T-helper 1 cell (primary cell): Measurements from ENCODE around the gene GM2A.
"Not testable (repeated sequence)": the region's sequence is repeated elsewhere in the genome, so short reads cannot be mapped to it uniquely, and the experiment has no call there.

Experiments
- DNase-seq, 5 donors: peaks; one replicate each; pipeline ENCODE4 v3.0.0-alpha.2; 2012 to 2020

GM2A gene

GRCh38 chr5:151228986-151229385 lies 24.0 kb upstream of the GM2A start:
- DNase-seq = no peak

DNA sequence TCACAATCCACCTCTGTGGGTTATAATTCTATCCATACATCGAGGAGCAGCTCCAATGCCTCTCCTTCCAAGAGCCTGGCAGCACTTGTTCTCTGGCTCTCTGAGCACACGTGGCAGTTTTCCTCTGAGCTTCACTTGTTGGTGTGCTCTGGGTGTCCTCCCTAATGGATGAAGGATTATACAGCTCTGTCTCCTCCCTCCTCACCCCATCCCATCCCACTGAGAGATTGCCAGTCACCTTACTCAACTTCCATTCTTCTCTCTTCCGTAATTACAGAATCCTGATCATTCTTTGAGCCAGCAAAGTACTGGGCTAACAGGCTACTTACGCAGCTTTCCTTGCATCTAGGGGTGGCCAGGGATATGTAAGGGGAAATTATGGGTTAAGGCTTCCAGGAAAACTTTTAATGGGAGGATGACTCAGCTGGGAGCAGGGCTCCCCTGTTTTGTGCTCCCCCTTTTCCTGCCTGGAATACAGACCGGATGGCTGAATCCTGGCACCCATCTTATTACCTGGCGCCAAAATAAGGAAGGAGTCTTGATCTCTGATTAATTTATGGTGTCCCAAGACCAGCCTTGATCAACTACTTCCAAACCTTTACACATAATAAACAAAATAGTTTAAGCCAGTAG lies 22.8 kb upstream of the GM2A start:
- no peak for DNase-seq

GRCh38 chr5:151231359-151231758 lies 21.6 kb upstream of the GM2A start:
- DNase-seq = no peak

GRCh38 chr5:151233616-151234085 lies 19.3 kb upstream of the GM2A start:
- DNase-seq = no peak

GRCh38 chr5:151234476-151235238 lies 18.3 kb upstream of the GM2A start:
- DNase-seq = peak in 1 of 5 donors; percentile 36

GRCh38 chr5:151235239-151235571 lies 17.8 kb upstream of the GM2A start:
- DNase-seq = not testable (repeated sequence)

DNA sequence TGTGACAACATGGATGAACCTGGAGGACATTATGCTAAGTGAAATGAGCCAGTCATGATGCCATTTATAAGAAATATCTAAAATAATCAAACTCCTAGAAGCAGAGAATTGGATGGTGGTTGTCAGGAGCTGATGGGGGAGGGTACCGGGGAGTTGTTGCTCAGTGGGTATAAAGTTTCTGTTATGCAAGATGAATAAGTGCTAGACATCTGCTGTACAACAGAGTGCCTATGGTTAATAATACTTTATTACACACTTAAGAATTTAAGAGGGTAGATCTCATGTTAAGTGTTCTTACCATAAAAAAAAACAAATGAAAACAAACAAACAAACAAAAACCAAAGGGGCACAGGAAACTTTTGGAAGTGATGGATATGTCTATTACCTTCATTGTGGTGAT lies 16.1 kb upstream of the GM2A start:
- no peak for DNase-seq

DNA sequence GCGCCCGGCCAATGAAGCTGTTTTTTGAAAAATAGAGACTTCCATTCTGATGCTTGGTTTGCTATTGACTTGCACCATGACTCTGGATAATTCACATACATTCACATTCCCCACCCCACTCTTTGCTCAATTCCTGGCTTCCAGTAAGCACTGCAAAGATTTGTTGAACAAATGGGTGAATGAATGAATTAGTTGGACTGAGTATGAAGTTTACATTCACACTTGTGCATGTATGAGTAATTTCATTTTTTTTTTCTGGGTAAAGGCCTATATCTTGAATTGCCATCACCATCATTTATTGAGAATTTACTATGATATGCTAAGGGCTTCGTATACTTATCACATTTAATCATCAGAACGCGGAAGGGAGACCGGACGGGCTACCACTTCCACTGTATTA lies 15.3 kb upstream of the GM2A start:
- DNase-seq = no peak

DNA sequence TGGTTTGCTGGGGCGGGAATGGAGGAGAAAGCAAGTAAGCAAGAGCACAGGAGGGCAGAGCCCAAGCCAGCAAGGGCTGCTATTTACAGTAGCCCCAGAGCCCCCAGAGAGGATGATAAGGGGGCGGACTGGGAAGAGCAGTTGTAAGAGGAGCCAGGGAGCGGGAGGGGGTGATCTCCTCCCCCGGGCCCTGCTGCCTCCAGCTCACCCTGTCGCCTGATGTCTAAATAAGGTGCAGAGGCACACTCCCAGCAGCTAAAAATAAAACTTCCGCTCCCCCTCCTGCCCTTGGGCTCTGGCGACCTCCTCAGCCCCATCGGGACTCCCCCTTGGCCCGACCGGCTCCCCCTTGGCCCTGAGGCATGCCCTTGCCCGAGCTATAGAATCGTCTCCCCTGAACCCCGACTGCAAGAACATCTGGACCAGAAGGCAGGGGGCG lies 14.7 kb upstream of the GM2A start:
- DNase-seq = no peak

- DNase-seq = peak; percentile 18 to 60 (median 32)
Observed at GRCh38 chr5:151239237-151239861, 13.6 kb upstream of the GM2A start.

- not testable (repeated sequence) for DNase-seq
Observed at GRCh38 chr5:151240268-151240835, 12.6 kb upstream of the GM2A start.

DNA sequence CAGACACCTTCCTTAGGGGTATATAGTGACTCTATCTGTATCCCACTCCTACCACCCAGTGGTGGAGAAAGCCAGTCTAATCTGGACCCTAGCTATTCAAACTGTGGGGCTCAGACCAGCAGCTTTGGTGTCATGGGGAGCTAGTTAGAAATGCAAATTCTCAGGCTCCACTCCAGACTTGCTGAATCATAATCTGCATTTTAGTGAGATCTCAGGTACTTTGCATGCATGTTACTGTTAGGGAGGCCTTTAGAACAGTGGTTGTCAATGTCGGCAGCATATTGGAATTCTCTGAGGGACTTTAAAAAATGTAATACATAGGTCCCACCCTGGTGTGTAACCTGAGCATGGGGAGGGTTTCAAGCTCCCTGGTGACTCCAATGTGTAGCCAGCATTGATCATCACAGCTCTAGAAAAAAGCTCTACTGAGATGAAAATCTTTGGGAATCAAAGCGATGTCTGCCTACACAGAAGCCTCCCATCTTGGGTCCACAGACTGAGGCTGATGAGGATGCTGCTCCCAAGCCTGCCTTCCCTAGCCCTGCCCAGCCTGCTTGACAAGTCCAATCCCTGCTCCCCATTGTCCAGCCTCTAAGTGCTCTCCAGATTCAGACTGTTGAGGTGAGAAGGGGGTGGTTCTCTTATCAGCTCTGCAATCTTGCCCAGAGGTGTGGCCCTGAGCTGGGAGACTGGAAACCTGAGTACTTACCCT lies 11.9 kb upstream of the GM2A start:
- DNase-seq = no peak

- DNase-seq = no peak
Observed at GRCh38 chr5:151243127-151243526, 9.9 kb upstream of the GM2A start.

- peak in 1 of 5 donors; percentile 48 for DNase-seq
Observed at GRCh38 chr5:151243564-151243963, 9.4 kb upstream of the GM2A start.

GRCh38 chr5:151244206-151244605 lies 8.8 kb upstream of the GM2A start:
- DNase-seq = no peak

GRCh38 chr5:151245680-151246219 lies 7.2 kb upstream of the GM2A start:
- DNase-seq = no peak

DNA sequence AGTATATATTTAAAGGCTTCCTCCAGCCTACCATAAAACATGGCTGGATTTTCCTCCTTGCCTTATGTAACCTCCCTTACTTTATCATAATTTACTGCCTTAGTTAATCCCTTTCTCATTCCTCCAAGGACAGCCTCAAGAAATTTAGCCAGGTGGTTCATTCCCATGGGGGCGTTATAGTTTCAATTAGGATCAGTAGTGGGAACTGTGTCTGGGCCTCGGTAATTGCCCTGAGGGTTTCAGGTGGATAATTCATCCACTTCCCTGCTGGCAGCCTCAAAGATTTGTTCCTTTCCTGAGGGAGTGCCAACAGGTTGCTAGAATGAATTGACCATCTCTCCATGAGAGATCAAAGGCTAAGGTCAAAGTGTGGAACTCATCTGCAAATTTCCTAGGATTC lies 4.3 kb upstream of the GM2A start:
- no peak for DNase-seq

DNA sequence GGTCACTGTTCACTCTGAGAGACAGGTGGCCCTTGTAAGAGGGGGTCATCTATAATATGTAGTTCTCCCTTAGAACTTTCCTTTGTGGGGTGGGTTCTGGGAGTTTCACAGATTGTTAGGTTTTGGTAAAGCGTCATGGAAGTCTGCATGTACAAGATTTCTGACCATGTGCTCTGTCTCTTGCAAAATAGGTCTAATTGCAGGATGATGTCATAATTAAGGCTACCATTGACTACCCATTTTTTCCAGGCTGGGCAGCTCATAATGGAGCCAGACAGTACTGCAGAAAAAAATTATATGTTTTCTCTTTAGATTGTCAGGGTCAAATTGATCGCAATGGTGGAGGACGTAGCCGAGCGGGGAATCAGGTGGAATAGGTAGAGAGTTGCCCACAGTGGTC lies 3.7 kb upstream of the GM2A start:
- DNase-seq = no peak

DNA sequence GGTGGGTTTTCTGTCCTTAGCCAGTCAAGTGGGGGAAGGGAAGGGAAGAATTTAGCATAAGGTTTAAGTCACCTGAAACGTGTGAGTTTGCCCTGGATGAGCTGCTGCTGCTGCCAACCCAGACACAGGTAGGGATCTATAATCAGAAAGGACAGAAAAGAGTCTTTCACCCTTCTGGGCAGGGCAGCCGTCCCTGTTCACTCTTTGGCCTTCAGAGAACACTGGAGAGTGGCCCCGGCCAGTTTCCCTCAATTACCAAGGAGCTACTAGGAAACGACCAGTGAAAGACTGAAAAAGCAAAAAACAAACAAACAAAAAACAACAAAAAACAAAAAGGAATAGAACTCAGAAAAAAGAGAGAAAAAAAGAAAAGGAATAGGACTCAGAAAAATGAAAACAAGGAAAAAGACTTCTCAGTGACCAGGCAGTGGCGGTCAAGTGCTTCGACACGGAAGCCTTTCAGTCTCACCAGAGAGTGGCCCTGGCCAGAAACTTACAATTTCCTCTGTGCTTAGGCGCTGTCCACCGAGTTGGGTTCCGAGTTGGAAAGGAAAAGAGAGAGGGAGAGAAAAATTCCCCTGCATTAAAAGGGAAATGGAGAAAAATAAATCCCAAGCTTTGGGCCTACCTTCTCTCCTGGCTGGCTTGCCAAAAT lies 2.5 kb upstream of the GM2A start:
- no peak for DNase-seq

DNA sequence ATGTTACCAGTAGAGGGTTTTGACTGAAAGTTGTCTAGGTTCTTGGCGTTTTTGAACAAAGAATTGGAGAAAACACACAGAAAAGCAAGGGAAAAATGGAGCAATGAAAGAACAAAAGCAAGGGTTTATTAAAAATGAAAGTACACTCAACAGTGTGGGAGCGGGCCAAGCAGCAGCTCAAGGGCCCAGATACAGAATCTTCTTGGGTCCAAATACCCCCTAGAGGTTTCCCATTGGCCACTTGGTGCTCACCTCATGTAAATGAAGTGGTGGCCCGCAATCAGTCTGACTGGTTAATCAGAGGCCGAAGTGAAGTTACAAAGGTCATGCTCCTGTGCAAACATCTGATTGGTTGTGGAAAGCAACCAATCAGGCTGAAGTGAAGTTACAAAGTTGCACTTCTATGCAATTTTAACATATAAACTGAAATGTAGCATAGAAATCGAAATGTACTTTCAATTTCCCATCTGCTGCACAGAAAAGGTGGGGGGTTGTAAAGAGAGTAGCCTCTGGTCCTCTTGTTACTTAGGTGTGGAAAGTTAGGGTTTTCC lies 1.9 kb upstream of the GM2A start:
- DNase-seq = peak in 2 of 5 donors; percentile 8 to 81

DNA sequence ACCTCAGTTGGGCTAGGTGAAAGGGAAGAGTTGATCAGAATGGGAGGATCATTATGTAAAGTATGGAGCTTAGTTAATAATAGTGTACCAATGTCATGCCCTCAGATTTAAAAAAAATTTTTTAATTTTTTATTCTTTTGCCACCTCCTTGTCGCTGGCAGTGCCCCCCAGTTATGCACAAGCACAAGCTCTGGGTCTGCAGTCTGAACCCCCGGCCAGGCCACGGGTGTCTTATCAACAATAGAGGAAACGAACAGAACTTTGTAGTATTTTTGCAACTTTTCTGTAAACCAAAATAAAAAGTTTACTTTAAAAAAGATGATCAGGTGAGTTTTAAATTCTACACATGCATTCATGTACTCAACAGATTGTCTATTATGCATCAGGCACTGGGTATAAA lies 1.4 kb upstream of the GM2A start:
- no peak for DNase-seq

GRCh38 chr5:151253605-151253950 lies 593 bp downstream of the GM2A start:
- no peak for DNase-seq
